GM12878 (cell line): ENCODE results near the gene SCGB3A1. TPM values are rescaled to one million over a fixed set of nuclear protein-coding genes. Genes with fewer than 3 reads are reported as not detected.

Experiments used
- ASH2L ChIP-seq: fragments of 300-600, 200-600 bp; sonication (generic); IDR thresholded peaks from 2 replicates; pipeline ENCODE4 v1.6.1; 2017; ENCODE audit warnings: low read depth, mild to moderate bottlenecking, borderline replicate concordance
- BHLHE40 ChIP-seq, 2 experiments: fragments of 450-650 bp in 1 of 2; IDR thresholded peaks; 2 replicates each; pipeline ENCODE4 v1.6.1; 2011 to 2017; ENCODE audit warnings: low read depth in 2 of 2, borderline replicate concordance in 1 of 2, improper control_type of control experiment in 1 of 2, low read length in 1 of 2, mild to moderate bottlenecking in 1 of 2
- CHD1 ChIP-seq: IDR thresholded peaks from 2 replicates; pipeline ENCODE4 v1.6.1; 2012; ENCODE audit warnings: low read depth, low read length, improper control_type of control experiment
- E2F8 ChIP-seq: fragments of 450-650 bp; IDR thresholded peaks from 2 replicates; pipeline ENCODE4 v1.6.1; 2018; ENCODE audit warnings: mild to moderate bottlenecking, low read depth, moderate library complexity; ENCODE audit not compliant: partially characterized antibody
- ETV6 ChIP-seq, 2 experiments: fragments of 450-650 bp in 1 of 2; IDR thresholded peaks in 1 of 2; conservative IDR thresholded peaks in 1 of 2; 2 replicates each; pipeline ENCODE4 v1.6.1; 2014; ENCODE audit warnings: antibody characterized with exemption in 1 of 2, borderline replicate concordance in 1 of 2, low read depth in 1 of 2, mild to moderate bottlenecking in 1 of 2, moderate library complexity in 1 of 2
- KAT2A ChIP-seq: conservative IDR thresholded peaks from 2 replicates; pipeline ENCODE4 v1.6.1; 2011; ENCODE audit warnings: low read depth, low read length; ENCODE audit not compliant: control insufficient read depth
- NFYA ChIP-seq: IDR thresholded peaks from 2 replicates; pipeline ENCODE4 v1.6.1; 2011; ENCODE audit warnings: low read depth, mild to moderate bottlenecking, low read length, improper control_type of control experiment, borderline replicate concordance
- PKNOX1 ChIP-seq: fragments of 450-650 bp; IDR thresholded peaks from 2 replicates; pipeline ENCODE4 v1.6.1; 2016; ENCODE audit warnings: mild to moderate bottlenecking
- POLR2A ChIP-seq: IDR thresholded peaks from 2 replicates; pipeline ENCODE4 v1.6.1; 2011; ENCODE audit warnings: low read depth, mild to moderate bottlenecking, low read length
- polyA plus RNA-seq, 11 experiments: library from polyadenylated mRNA; depleted of rRNA in 4 of 11; unstranded in 6 of 11; stranded (reverse) in 5 of 11; fragments of >200 nt; fragmentation: Nextera tagmentation in 4 of 11; fragmentation: Illumina TruSeq in 1 of 11; extraction: Ambion mirVana in 4 of 11; extraction: Trizol in 1 of 11; gene quantifications; 1 replicate in 1 of 11; 2 replicates in 10 of 11; pipeline versions ENCODE4 v1.2.1 to v1.2.3, GENCODE V29; 2011 to 2016; ENCODE audit warnings: inconsistent platforms in 2 of 11, missing spikeins in 2 of 11, low read depth in 1 of 11
- total RNA-seq, 4 experiments: library from RNA; depleted of rRNA in 3 of 4; stranded (reverse); fragments of >200 nt in 3 of 4; fragmentation: Illumina TruSeq in 1 of 4; extraction: Trizol in 1 of 4; gene quantifications; 2 replicates each; pipeline versions ENCODE4 v1.2.1 to v1.2.3, GENCODE V29; 2013 to 2021

Gene SCGB3A1
- total and polyA plus RNA-seq, 10 of the 15 experiments (the other 5 are each of a cell fraction or from before 2014, with no cell fraction given), result 0.46 TPM; not detected in 9

GRCh38 chr5:180563994-180564393 lies 27.3 kb downstream of the SCGB3A1 start (continued):
- TF ChIP-seq PKNOX1 (peak; percentile 28; the same call in 1 of the 2 replicates), POLR2A (no peak), ETV6 (conservative IDR thresholded peaks at IDR 0.05 in 1 of 2, IDR thresholded peaks at IDR 0.05 in 1 of 2; ENCODE audit: borderline replicate concordance in 1 of 2, low read depth in 1 of 2) (no peak), ASH2L (no peak), KAT2A (no peak), E2F8 (no peak), CHD1 (no peak), NFYA (no peak), BHLHE40 (IDR thresholded peaks at IDR 0.05; ENCODE audit: borderline replicate concordance in 1 of 2, low read depth in 2 of 2, low read length in 1 of 2) (peak; percentile 30 to 41; a peak in 1 of 4 replicates)
- TF ChIP-seq, all 136 proteins: peak for 2
